WTC11 (cell line): Measurements from ENCODE around the gene LENG8. TPM values are rescaled to one million over a fixed set of nuclear protein-coding genes. Genes with fewer than 3 reads are reported as not detected.

ENCODE experiments used
- ATAC-seq: fragments of 200-7000 bp; cut with Tn5 transposase; 2 replicates; pipeline ENCODE4 v1.10.0; 2021; ENCODE audit warnings: mild to moderate bottlenecking, moderate library complexity
- CTCF ChIA-PET: fragments of 300-600 bp; sonication (Branson Sonifier 250); formaldehyde crosslinking; loops from one replicate; lab custom pipeline; 2021; ENCODE audit warnings: antibody characterized with exemption; lab: Charles Lee
- POLR2A ChIA-PET: fragments of 350-600 bp; sonication (Branson Sonifier 250); formaldehyde crosslinking; loops from one replicate; lab custom pipeline; 2021; ENCODE audit warnings: antibody characterized with exemption; lab: Charles Lee
- DNase-seq: peaks from one replicate; pipeline ENCODE4 v3.0.0; 2021; ENCODE audit warnings: low spot score
- H3K27ac Mint-ChIP-seq: 2 replicates; pipeline ENCODE4 v1.8.0; 2021; ENCODE audit warnings: mixed read lengths
- H3K27me3 Mint-ChIP-seq: 2 replicates; pipeline ENCODE4 v1.8.0; 2021; ENCODE audit warnings: low read depth, mild to moderate bottlenecking, moderate library complexity, mixed read lengths
- H3K36me3 Mint-ChIP-seq: 2 replicates; pipeline ENCODE4 v1.8.0; 2021; ENCODE audit warnings: mixed read lengths
- H3K4me1 Mint-ChIP-seq: 2 replicates; pipeline ENCODE4 v1.8.0; 2022; ENCODE audit warnings: mixed read lengths
- H3K4me3 Mint-ChIP-seq: 2 replicates; pipeline ENCODE4 v1.8.0; 2021; ENCODE audit warnings: mild to moderate bottlenecking, moderate library complexity, mixed read lengths
- H3K9me3 Mint-ChIP-seq: 2 replicates; pipeline ENCODE4 v1.8.0; 2021; ENCODE audit warnings: mixed read lengths
- ETV6 ChIP-seq: sonication (generic); formaldehyde crosslinking; IDR thresholded peaks from 2 replicates; pipeline ENCODE4 v1.8.1; 2022; ENCODE audit warnings: mild to moderate bottlenecking, missing genetic modification reagents
- FOXP1 ChIP-seq: sonication (generic); formaldehyde crosslinking; IDR thresholded peaks from 2 replicates; pipeline ENCODE4 v1.8.0; 2022; ENCODE audit warnings: missing genetic modification reagents, mild to moderate bottlenecking, moderate library complexity, borderline replicate concordance
- GRHL2 ChIP-seq: fragments of 250-450 bp; sonication (Bioruptor Pico); IDR thresholded peaks from 2 replicates; pipeline ENCODE4 v1.8.0; 2022; ENCODE audit warnings: mild to moderate bottlenecking, moderate library complexity; ENCODE audit not compliant: insufficient replicate concordance, severe bottlenecking
- MXD4 ChIP-seq: fragments of 250-450 bp; sonication (Bioruptor Pico); IDR thresholded peaks from 2 replicates; pipeline ENCODE4 v1.8.0; 2021; ENCODE audit warnings: mild to moderate bottlenecking, moderate library complexity, borderline replicate concordance
- NR2C2 ChIP-seq: sonication (generic); formaldehyde crosslinking; IDR thresholded peaks from 2 replicates; pipeline ENCODE4 v1.8.0; 2022; ENCODE audit warnings: mild to moderate bottlenecking, missing genetic modification reagents
- RORB ChIP-seq: fragments of 250-450 bp; sonication (Bioruptor Pico); IDR thresholded peaks from 2 replicates; pipeline ENCODE4 v1.9.0; 2021; ENCODE audit warnings: mild to moderate bottlenecking
- SMAD3 ChIP-seq: sonication (generic); formaldehyde crosslinking; IDR thresholded peaks from 2 replicates; pipeline ENCODE4 v1.8.0; 2022; ENCODE audit warnings: missing genetic modification reagents, mild to moderate bottlenecking, borderline replicate concordance
- SMAD4 ChIP-seq: sonication (generic); formaldehyde crosslinking; IDR thresholded peaks from 2 replicates; pipeline ENCODE4 v1.8.0; 2022; ENCODE audit warnings: mild to moderate bottlenecking, missing genetic modification reagents
- TEAD4 ChIP-seq: sonication (generic); formaldehyde crosslinking; IDR thresholded peaks from 2 replicates; pipeline ENCODE4 v1.8.0; 2022; ENCODE audit warnings: mild to moderate bottlenecking, missing genetic modification reagents
- ZNF219 ChIP-seq: sonication (generic); formaldehyde crosslinking; IDR thresholded peaks from 2 replicates; pipeline ENCODE4 v1.8.0; 2023; ENCODE audit warnings: missing genetic modification reagents, mild to moderate bottlenecking, borderline replicate concordance
- ZNF396 ChIP-seq: fragments of 250-450 bp; sonication (Bioruptor Pico); IDR thresholded peaks from 2 replicates; pipeline ENCODE4 v1.8.0; 2021; ENCODE audit warnings: mild to moderate bottlenecking, moderate library complexity, borderline replicate concordance
- total RNA-seq: library from RNA; stranded (reverse); gene quantifications from 3 replicates; pipeline ENCODE4 v1.2.3, GENCODE V29; 2021
- TF ChIP-seq, protein P1 (sequence below): sonication (generic); formaldehyde crosslinking; IDR thresholded peaks from 2 replicates; pipeline ENCODE4 v1.8.0; 2022; ENCODE audit warnings: mild to moderate bottlenecking, missing genetic modification reagents
- TF ChIP-seq, protein P2 (sequence below): sonication (generic); formaldehyde crosslinking; IDR thresholded peaks from 2 replicates; pipeline ENCODE4 v1.8.1; 2022; ENCODE audit warnings: missing genetic modification reagents, borderline replicate concordance
- TF ChIP-seq, protein P3 (sequence below): fragments of 250-450 bp; sonication (Bioruptor Pico); conservative IDR thresholded peaks from 2 replicates; pipeline ENCODE4 v1.9.0; 2021; ENCODE audit warnings: mild to moderate bottlenecking
- TF ChIP-seq, protein P4 (sequence below): sonication (generic); formaldehyde crosslinking; IDR thresholded peaks from 2 replicates; pipeline ENCODE4 v1.8.0; 2023; ENCODE audit warnings: missing genetic modification reagents, mild to moderate bottlenecking, borderline replicate concordance
- TF ChIP-seq, protein P5 (sequence below): sonication (generic); formaldehyde crosslinking; IDR thresholded peaks from 2 replicates; pipeline ENCODE4 v1.8.0; 2022; ENCODE audit warnings: missing genetic modification reagents
- TF ChIP-seq, protein P6 (sequence below): sonication (generic); formaldehyde crosslinking; IDR thresholded peaks from 2 replicates; pipeline ENCODE4 v1.8.1; 2022; ENCODE audit warnings: low read depth, mild to moderate bottlenecking, moderate library complexity, missing genetic modification reagents, borderline replicate concordance

LENG8 gene
- total RNA-seq, 1 experiment from 2014 or later: 175 TPM

DNA sequence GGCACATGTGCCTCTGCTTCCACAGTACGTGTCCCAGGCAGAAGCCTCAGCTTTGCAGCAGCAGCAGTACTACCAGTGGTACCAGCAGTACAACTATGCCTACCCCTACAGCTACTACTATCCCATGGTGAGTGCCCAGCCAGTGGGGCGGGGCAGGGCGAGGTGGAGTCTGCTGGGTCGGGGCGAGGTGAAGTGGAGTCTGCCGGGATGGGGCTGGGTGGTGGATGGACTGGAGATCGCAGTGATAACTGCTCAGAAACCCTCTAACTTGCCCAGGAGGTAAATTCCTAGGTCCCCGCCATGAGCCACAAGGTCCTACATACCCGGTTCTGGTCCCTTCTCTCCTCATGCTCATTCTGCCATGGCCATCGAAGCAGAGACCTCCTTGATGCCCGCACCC lies 3.6 kb downstream of the LENG8 start:
- peaks cover 2% of the 10 kb centered on the region; the same call in 1 of the 2 replicates for H3K27me3 Mint-ChIP-seq
- no peaks in the 10 kb centered on the region for H3K9me3 Mint-ChIP-seq
- DNase-seq (no peak), ATAC-seq (no peak)
- CTCF ChIA-PET: no interaction called here
- POLR2A ChIA-PET: no interaction called here
- H3K4me3 Mint-ChIP-seq: no peak overlapping the region
- TF ChIP-seq GRHL2 (CRISPR knock-in tag) (no peak), ETV6 (no peak), NR2C2 (CRISPR knock-in tag) (no peak), TEAD4 (CRISPR knock-in tag) (no peak), FOXP1 (CRISPR knock-in tag) (no peak)
- TF ChIP-seq, protein P1, sequence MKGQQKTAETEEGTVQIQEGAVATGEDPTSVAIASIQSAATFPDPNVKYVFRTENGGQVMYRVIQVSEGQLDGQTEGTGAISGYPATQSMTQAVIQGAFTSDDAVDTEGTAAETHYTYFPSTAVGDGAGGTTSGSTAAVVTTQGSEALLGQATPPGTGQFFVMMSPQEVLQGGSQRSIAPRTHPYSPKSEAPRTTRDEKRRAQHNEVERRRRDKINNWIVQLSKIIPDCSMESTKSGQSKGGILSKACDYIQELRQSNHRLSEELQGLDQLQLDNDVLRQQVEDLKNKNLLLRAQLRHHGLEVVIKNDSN (CRISPR knock-in tag): no peak
- TF ChIP-seq, protein P2, sequence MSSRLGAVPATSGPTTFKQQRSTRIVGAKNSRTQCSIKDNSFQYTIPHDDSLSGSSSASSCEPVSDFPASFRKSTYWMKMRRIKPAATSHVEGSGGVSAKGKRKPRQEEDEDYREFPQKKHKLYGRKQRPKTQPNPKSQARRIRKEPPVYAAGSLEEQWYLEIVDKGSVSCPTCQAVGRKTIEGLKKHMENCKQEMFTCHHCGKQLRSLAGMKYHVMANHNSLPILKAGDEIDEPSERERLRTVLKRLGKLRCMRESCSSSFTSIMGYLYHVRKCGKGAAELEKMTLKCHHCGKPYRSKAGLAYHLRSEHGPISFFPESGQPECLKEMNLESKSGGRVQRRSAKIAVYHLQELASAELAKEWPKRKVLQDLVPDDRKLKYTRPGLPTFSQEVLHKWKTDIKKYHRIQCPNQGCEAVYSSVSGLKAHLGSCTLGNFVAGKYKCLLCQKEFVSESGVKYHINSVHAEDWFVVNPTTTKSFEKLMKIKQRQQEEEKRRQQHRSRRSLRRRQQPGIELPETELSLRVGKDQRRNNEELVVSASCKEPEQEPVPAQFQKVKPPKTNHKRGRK (CRISPR knock-in tag): no peak
- H3K27ac Mint-ChIP-seq: no peak overlapping the region
- peaks cover 20% of the 10 kb centered on the region for H3K4me1 Mint-ChIP-seq
- H3K36me3 Mint-ChIP-seq: peaks cover 52% of the 10 kb centered on the region

DNA sequence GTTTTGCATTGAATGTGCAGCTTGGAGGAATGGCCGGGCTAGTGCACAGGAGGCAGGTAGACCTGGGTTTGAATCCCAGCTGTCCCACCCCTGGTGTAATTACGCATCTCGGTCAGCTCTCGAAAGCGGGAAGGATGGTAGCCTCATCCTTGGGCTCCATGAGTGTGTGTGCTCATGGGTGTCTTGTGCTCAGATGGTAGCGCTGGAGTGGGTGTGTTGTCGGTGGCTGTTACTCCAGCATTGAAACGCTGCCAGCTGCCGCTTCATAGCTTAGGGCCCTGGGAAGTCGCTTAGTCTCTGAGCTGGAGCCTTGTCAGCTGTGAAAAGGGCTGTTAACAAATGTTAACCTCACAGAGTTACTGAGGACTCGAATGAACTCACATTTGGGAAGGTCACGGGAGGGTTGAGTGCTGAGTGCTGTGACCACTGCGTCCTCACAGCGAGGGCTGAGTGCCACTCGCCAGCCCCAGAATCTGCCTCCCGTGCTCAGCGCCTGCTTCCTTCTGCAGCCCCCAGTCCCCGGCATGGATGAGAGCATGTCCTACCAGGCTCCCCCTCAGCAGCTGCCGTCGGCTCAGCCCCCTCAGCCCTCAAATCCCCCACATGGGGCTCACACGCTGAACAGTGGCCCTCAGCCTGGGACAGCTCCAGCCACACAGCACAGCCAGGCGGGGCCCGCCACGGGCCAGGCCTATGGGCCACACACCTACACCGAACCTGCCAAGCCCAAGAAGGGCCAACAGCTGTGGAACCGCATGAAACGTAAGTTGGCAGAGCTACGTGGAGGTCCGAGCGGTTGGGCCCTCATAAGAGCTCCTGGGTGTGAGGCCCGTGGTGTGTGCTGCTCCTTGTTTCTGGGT lies 5.2 kb downstream of the LENG8 start:
- Mint-ChIP-seq H3K36me3 (peaks cover 67% of the 10 kb centered on the region), H3K4me3 (no peak overlapping the region), H3K9me3 (no peaks in the 10 kb centered on the region), H3K27me3 (no peaks in the 10 kb centered on the region; the same call in 1 of the 2 replicates), H3K4me1 (peaks cover 13% of the 10 kb centered on the region), H3K27ac (no peak overlapping the region)
- DNase-seq (no peak), ATAC-seq (no peak)
- TF ChIP-seq, protein P3, sequence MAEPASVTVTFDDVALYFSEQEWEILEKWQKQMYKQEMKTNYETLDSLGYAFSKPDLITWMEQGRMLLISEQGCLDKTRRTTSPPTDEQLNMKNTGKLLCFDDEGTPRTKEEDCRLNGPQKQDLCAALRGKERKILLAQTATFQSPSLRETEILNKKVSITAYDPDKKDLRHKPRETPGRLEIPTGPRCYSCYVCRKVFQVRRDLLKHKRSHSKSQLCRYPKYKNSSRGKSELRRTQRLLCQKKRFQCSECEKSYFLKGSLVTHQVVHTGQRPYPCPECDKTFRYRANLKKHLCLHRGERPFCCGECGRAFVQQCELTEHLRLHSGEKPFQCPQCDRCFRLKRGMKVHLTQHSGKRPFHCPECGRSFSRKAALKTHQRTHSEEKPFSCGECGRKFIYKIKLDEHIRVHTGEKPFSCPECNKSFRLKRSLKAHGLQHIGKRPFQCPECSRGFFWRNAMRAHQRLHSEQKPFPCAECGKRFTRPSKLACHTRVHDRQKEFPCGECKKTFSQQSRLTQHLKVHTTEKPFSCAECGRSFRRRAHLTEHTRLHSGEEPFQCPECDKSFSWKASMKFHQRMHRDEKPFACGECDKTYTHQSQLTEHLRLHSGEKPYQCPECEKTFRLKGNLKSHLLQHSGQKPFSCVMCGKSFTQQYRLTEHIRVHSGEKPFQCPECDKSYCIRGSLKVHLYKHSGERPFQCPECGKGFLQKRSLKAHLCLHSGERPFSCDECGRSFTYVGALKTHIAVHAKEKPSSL: no peak
- TF ChIP-seq ZNF396 (CRISPR knock-in tag) (no peak), SMAD4 (CRISPR knock-in tag) (no peak), RORB (no peak), ZNF219 (no peak), SMAD3 (CRISPR knock-in tag) (no peak), MXD4 (CRISPR knock-in tag) (no peak)
- TF ChIP-seq, protein P4, sequence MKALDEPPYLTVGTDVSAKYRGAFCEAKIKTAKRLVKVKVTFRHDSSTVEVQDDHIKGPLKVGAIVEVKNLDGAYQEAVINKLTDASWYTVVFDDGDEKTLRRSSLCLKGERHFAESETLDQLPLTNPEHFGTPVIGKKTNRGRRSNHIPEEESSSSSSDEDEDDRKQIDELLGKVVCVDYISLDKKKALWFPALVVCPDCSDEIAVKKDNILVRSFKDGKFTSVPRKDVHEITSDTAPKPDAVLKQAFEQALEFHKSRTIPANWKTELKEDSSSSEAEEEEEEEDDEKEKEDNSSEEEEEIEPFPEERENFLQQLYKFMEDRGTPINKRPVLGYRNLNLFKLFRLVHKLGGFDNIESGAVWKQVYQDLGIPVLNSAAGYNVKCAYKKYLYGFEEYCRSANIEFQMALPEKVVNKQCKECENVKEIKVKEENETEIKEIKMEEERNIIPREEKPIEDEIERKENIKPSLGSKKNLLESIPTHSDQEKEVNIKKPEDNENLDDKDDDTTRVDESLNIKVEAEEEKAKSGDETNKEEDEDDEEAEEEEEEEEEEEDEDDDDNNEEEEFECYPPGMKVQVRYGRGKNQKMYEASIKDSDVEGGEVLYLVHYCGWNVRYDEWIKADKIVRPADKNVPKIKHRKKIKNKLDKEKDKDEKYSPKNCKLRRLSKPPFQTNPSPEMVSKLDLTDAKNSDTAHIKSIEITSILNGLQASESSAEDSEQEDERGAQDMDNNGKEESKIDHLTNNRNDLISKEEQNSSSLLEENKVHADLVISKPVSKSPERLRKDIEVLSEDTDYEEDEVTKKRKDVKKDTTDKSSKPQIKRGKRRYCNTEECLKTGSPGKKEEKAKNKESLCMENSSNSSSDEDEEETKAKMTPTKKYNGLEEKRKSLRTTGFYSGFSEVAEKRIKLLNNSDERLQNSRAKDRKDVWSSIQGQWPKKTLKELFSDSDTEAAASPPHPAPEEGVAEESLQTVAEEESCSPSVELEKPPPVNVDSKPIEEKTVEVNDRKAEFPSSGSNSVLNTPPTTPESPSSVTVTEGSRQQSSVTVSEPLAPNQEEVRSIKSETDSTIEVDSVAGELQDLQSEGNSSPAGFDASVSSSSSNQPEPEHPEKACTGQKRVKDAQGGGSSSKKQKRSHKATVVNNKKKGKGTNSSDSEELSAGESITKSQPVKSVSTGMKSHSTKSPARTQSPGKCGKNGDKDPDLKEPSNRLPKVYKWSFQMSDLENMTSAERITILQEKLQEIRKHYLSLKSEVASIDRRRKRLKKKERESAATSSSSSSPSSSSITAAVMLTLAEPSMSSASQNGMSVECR: no peak
- TF ChIP-seq, protein P5, sequence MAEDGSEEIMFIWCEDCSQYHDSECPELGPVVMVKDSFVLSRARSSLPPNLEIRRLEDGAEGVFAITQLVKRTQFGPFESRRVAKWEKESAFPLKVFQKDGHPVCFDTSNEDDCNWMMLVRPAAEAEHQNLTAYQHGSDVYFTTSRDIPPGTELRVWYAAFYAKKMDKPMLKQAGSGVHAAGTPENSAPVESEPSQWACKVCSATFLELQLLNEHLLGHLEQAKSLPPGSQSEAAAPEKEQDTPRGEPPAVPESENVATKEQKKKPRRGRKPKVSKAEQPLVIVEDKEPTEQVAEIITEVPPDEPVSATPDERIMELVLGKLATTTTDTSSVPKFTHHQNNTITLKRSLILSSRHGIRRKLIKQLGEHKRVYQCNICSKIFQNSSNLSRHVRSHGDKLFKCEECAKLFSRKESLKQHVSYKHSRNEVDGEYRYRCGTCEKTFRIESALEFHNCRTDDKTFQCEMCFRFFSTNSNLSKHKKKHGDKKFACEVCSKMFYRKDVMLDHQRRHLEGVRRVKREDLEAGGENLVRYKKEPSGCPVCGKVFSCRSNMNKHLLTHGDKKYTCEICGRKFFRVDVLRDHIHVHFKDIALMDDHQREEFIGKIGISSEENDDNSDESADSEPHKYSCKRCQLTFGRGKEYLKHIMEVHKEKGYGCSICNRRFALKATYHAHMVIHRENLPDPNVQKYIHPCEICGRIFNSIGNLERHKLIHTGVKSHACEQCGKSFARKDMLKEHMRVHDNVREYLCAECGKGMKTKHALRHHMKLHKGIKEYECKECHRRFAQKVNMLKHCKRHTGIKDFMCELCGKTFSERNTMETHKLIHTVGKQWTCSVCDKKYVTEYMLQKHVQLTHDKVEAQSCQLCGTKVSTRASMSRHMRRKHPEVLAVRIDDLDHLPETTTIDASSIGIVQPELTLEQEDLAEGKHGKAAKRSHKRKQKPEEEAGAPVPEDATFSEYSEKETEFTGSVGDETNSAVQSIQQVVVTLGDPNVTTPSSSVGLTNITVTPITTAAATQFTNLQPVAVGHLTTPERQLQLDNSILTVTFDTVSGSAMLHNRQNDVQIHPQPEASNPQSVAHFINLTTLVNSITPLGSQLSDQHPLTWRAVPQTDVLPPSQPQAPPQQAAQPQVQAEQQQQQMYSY: no peak
- TF ChIP-seq, protein P6, sequence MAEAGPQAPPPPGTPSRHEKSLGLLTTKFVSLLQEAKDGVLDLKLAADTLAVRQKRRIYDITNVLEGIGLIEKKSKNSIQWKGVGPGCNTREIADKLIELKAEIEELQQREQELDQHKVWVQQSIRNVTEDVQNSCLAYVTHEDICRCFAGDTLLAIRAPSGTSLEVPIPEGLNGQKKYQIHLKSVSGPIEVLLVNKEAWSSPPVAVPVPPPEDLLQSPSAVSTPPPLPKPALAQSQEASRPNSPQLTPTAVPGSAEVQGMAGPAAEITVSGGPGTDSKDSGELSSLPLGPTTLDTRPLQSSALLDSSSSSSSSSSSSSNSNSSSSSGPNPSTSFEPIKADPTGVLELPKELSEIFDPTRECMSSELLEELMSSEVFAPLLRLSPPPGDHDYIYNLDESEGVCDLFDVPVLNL: no peak
- POLR2A ChIA-PET: interaction anchor here (1.1 kb wide), 1 partner anchor 9 kb away, joined by 4 read pairs; the partner anchor contains the start of gene LENG9
- CTCF ChIA-PET: interaction anchor here (1.8 kb wide), 1 partner anchor 15 kb away, joined by 5 read pairs; no protein-coding TSS in a partner anchor
